Astrocyte of the spinal cord (primary cell): Measurements from ENCODE around the gene ARF1.

Experiments
- DNase-seq: peaks from one replicate; pipeline ENCODE4 v3.0.0; 2011; ENCODE audit warnings: low read depth, low spot score
- H3K4me3 ChIP-seq: 2 replicates; pipeline ENCODE4 v1.5.1; 2011; ENCODE audit warnings: low read depth, mild to moderate bottlenecking, low read length, moderate library complexity
- CTCF ChIP-seq: IDR thresholded peaks from 2 replicates; pipeline ENCODE4 v1.5.1; 2012; ENCODE audit warnings: low read depth, mild to moderate bottlenecking, low read length, inconsistent platforms
- in situ Hi-C: cut with HindIII; loops from 2 replicates; pipeline ENCODE4 v1.10.0; 2017; ENCODE audit warnings: low sequenced_read_pairs

The ARF1 gene

GRCh38 chr1:228082214-228082917 is at the start of gene ARF1:
ARF1 (plus strand) TSS chr1:228082708; CDS start chr1:228097115, 14,407 bp downstream.
- in situ Hi-C loops, result no loop called here
- TF ChIP-seq CTCF, result no peak
- peak; percentile 93 for DNase-seq
- peak within 1 kb of the TSS; percentile 91 for H3K4me3 ChIP-seq

GRCh38 chr1:228033376-228033775 is 49.1 kb upstream of the ARF1 start:
- DNase-seq, result no peak
- in situ Hi-C loops, result no loop called here
- no peak for TF ChIP-seq CTCF
- H3K4me3 ChIP-seq, result no peak overlapping the region

- DNase-seq, result no peak
- TF ChIP-seq CTCF, result no peak
- in situ Hi-C loops, result no loop called here
- H3K4me3 ChIP-seq, result no peak overlapping the region
Measured at GRCh38 chr1:228034954-228035837, 47.3 kb upstream of the ARF1 start.

GRCh38 chr1:228035844-228036243 is 46.7 kb upstream of the ARF1 start:
- no peak overlapping the region for H3K4me3 ChIP-seq
- no peak for TF ChIP-seq CTCF
- no peak for DNase-seq
- in situ Hi-C loops, result no loop called here

GRCh38 chr1:228036701-228037231 is 45.7 kb upstream of the ARF1 start:
- in situ Hi-C loops, result no loop called here
- no peak for DNase-seq
- no peak overlapping the region for H3K4me3 ChIP-seq
- TF ChIP-seq CTCF, result no peak

GRCh38 chr1:228037401-228038386 is 44.8 kb upstream of the ARF1 start:
- TF ChIP-seq CTCF, result no peak
- DNase-seq, result no peak
- H3K4me3 ChIP-seq, result no peak overlapping the region
- in situ Hi-C loops, result no loop called here
